Glomerular visceral epithelial cell (primary cell): ENCODE results near the gene FEZ2.
"Not testable (repeated sequence)": the region's sequence is repeated elsewhere in the genome, so short reads cannot be mapped to it uniquely, and the experiment has no call there.

Source experiments
- DNase-seq: peaks from one replicate; pipeline ENCODE4 v3.0.0-alpha.2; 2016; ENCODE audit errors: extremely low spot score

The FEZ2 gene

GRCh38 chr2:36597532-36598377, at the start of gene FEZ2:
Gene FEZ2, minus strand, starts transcription at chr2:36598168. Its CDS starts 26 bp downstream, at chr2:36598142.
- DNase-seq, result peak; percentile 81

- DNase-seq, result no peak
These were observed 37.1 kb upstream of the FEZ2 start for GRCh38 chr2:36634981-36635597.

DNA sequence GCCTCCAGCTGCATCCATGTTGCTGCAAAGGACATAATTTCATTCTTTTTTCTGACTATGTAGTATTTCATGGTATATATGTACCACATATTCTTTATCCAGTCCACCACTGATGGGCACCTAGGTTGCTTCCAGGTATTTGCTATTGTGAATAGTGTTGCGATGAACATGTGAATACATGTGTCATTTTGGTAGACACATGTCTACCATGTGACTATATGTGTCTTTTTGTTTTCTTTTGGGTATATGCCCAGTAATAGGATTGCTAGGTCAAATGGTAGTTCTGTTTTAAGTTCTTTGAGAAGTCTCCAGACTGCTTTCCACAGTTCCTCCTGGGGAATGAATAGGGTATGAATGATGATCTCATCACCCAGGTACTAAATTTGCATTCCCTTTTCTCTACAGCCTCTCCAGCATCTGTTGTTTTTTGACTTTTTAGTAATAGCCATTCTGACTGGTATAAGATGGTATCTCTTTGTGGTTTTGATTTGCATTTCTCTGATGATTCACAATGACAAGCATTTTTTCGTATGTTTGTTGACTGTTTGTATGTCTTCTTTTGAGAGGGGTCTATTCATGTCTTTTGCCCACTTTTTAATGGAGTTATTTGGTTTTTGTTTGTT, 35.6 kb upstream of the FEZ2 start:
- no peak for DNase-seq

GRCh38 chr2:36626756-36627155, 28.8 kb upstream of the FEZ2 start:
- no peak for DNase-seq

DNA sequence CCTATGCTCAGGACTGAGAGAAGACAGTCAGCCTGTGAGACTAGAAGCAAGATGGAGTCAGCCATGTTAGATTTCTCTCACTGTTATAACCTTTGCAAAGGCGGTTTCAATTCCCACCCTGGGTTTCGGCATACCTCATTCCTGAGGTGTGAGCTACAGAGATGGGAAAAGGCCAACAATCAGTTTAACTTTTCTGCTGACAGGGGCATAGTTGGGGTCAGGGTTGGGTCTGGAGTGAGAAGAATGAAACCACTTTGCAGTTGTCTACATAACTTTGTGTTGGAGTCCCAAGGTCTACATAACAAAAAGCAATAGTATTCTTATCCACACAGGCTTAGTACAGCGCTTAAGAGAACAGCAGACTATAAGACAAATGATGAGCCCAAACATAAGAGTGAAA, 28.1 kb upstream of the FEZ2 start:
- DNase-seq, result no peak

GRCh38 chr2:36625304-36625703, 27.3 kb upstream of the FEZ2 start:
- no peak for DNase-seq

- DNase-seq, result no peak
These were observed 22.4 kb upstream of the FEZ2 start for GRCh38 chr2:36620321-36620720.

- peak; percentile 52 for DNase-seq
These were observed 20.4 kb upstream of the FEZ2 start for GRCh38 chr2:36618381-36618780.

GRCh38 chr2:36616947-36617346, 19.0 kb upstream of the FEZ2 start:
- DNase-seq, result no peak

GRCh38 chr2:36615222-36615621, 17.3 kb upstream of the FEZ2 start:
- DNase-seq, result no peak

- DNase-seq, result no peak
These were observed 15.8 kb upstream of the FEZ2 start for GRCh38 chr2:36613801-36614200.

- no peak for DNase-seq
These were observed 13.5 kb upstream of the FEZ2 start for GRCh38 chr2:36611316-36611990.

DNA sequence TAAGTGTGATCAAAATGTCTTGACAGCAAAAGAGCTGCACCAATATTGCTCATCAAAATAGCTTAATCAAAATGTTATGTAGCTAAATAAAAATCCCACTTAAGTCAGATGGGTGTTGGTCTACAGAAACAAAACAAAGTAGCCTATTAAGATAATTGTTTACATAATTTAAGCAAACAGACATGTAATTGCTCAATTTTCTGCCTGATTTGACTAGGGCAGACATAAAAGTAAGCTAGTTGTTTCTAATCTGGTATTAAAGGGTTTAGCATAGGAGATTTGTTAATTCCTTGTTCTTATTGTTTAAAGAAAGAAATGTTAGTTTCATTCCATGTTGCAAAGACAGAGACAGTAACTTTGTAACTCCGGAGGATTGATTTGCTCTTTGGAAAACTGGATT, 11.5 kb upstream of the FEZ2 start:
- DNase-seq, result no peak

GRCh38 chr2:36607947-36608346, 10.0 kb upstream of the FEZ2 start:
- no peak for DNase-seq

GRCh38 chr2:36606925-36607324, 9.0 kb upstream of the FEZ2 start:
- no peak for DNase-seq

DNA sequence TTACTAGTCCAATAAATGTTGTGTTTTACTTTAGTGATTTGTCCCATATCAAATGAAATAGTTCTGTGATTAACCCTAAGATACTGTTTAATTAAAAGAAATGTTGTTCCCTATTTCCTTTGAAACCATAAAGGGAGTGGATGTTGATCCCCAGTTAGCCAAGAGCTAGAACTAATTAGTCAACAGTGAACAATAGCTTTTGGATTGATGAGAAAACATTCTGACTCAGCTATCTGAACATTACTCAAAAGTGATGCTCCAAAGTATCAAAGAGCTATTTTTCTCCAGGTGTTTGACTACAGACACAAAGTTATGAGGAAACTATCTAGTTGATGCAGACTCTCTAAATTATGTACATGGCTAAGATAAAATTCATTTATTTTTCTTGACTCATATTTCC, 7.3 kb upstream of the FEZ2 start:
- no peak for DNase-seq

GRCh38 chr2:36603629-36604028, 5.7 kb upstream of the FEZ2 start:
- DNase-seq, result not testable (repeated sequence)

- DNase-seq, result no peak
These were observed 901 bp downstream of the FEZ2 start for GRCh38 chr2:36597003-36597531.

DNA sequence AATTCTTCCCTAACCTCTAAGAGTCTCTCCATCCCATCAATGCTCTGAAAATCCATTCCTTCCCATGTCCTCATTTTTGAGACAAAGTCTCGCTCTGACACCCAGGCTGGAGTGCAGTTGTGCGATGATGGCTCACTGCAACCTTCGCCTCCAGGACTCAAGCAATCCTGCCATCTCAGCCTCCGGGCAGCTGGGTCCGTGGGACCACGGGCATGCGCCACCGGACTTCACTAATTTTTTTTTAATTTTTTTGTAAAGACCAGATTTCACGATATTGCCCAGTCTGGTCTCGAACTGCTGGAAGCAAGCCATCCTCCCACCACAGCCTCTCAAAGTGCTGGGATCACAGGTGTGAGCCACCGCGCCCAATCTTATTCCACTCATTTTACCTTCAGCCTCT, 1.6 kb downstream of the FEZ2 start:
- DNase-seq, result no peak

DNA sequence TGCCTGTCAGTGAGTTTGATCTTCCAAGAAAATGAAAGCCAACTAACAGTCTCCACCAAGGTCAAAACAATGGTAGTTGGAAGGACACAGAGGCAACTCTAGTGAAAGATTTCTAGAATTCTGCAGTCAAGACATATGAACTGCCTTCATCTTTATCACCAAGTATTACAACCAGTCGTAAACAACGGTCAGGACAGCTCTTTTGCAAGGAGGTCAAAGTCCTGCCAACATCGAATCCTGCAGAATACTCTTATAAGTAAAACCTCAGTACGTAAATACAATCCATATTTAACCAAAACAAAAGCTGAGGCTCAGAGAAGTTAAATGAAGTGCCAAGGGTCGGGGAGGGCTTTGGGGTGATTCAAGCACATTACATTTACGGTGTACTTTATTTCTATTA, 3.1 kb downstream of the FEZ2 start:
- no peak for DNase-seq

DNA sequence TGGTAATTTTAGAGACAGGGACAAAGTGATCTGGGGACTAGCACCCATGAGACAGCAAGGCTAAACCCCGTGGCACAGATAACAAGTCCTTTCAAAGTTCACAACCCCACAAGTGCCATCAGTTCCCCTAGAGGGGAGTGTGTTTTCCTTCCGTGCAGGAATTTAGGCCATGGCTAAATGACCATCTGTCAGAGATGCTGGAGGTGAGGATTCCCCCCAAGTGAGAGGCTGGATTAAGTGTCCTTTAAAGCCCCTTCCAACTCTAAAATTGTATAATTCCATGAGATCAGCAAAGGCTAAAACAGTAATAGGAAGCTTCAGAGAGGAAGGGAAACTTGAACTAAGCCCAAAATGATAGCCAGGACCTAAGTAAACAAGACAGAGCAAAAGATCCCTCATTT, 8.7 kb downstream of the FEZ2 start:
- DNase-seq, result no peak

DNA sequence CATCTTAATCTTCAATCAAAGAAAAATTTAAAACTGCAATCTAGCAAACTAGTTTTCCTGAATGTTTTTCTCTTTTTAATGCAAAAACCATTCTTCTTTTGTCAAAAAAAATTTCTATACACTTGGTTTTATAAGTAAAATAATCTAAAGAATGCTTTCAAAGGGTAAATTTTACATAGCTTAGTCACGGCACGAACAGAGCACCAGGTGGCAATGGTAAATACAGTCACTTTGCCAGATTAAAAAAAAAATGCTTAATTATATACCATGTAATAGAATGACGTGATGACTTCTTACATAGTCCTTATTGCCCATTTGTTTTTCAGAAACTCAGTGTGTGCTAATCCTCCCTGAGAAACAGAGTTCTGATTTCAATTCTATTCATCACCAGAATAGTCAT, 10.4 kb downstream of the FEZ2 start:
- DNase-seq, result no peak
